DMS153 treated with DMSO at 0.1 percent for 48 hours (cell line): ENCODE data around the gene CBX8.

Source experiments
- DNase-seq: peaks from one replicate; lab custom pipeline; 2025; ENCODE audit not compliant: unreplicated experiment; lab: John Stamatoyannopoulos, UW

The CBX8 gene

GRCh38 chr17:79835953-79836509, 39.2 kb upstream of the CBX8 start:
- peak; percentile 78 for DNase-seq

GRCh38 chr17:79835470-79835899, 38.6 kb upstream of the CBX8 start:
- DNase-seq: no peak

GRCh38 chr17:79834565-79835469, 37.9 kb upstream of the CBX8 start:
- no peak for DNase-seq

- DNase-seq: no peak
Measured at GRCh38 chr17:79833744-79834564, 37.1 kb upstream of the CBX8 start.

GRCh38 chr17:79833110-79833450, 36.2 kb upstream of the CBX8 start:
- no peak for DNase-seq

- DNase-seq: no peak
Measured at GRCh38 chr17:79832218-79833109, 35.6 kb upstream of the CBX8 start.

- DNase-seq: no peak
Measured at GRCh38 chr17:79831265-79832217, 34.7 kb upstream of the CBX8 start.

GRCh38 chr17:79830763-79831264, 33.9 kb upstream of the CBX8 start:
- no peak for DNase-seq

GRCh38 chr17:79830303-79830702, 33.4 kb upstream of the CBX8 start:
- DNase-seq: no peak

GRCh38 chr17:79829457-79829856, 32.6 kb upstream of the CBX8 start:
- DNase-seq: no peak

- DNase-seq: no peak
Measured at GRCh38 chr17:79829004-79829403, 32.1 kb upstream of the CBX8 start.

GRCh38 chr17:79826841-79827578, 30.1 kb upstream of the CBX8 start:
- no peak for DNase-seq

- no peak for DNase-seq
Measured at GRCh38 chr17:79826204-79826680, 29.4 kb upstream of the CBX8 start.

- DNase-seq: no peak
Measured at GRCh38 chr17:79825580-79825921, 28.7 kb upstream of the CBX8 start.

GRCh38 chr17:79824893-79825579, 28.2 kb upstream of the CBX8 start:
- DNase-seq: no peak

- no peak for DNase-seq
Measured at GRCh38 chr17:79824234-79824633, 27.4 kb upstream of the CBX8 start.

- no peak for DNase-seq
Measured at GRCh38 chr17:79822583-79823124, 25.8 kb upstream of the CBX8 start.
